ENCODE data around the gene RSBN1.

RSBN1 gene

GRCh38 chr1:113797472-113797871 is 14.8 kb downstream of the RSBN1 start:
- no peaks in the 10 kb centered on the region for H3K4me1 ChIP-seq (ENCODE audit: control insufficient read depth, insufficient read depth, low read length, poor library complexity, severe bottlenecking)
- no peak overlapping the region for H3K4me3 ChIP-seq (ENCODE audit: extremely low read depth, insufficient read depth, low read length, poor library complexity, severe bottlenecking)
- 100% methylated on average over 3 to 4 of the region's 4 CpGs for WGBS, 2 experiments (ENCODE audit: insufficient coverage in 2 of 2)
- H3K9me3 ChIP-seq (ENCODE audit: control insufficient read depth, low read length) = no peaks in the 10 kb centered on the region
- peaks cover 43% of the 10 kb centered on the region for H3K36me3 ChIP-seq (ENCODE audit: control insufficient read depth, insufficient read depth, low read length)
- no peak overlapping the region for H3K27ac ChIP-seq (ENCODE audit: low read depth, low read length, severe bottlenecking)

GRCh38 chr1:113793878-113794834 is 18.1 kb downstream of the RSBN1 start:
- H3K27ac ChIP-seq (ENCODE audit: low read depth, low read length, severe bottlenecking) = no peak overlapping the region
- 97 to 98% methylated on average over 8 to 9 of the region's 9 CpGs for WGBS, 2 experiments (ENCODE audit: insufficient coverage in 2 of 2)

GRCh38 chr1:113792986-113793385 is 19.3 kb downstream of the RSBN1 start:
- H3K4me1 ChIP-seq (ENCODE audit: control insufficient read depth, insufficient read depth, low read length, poor library complexity, severe bottlenecking) = no peaks in the 10 kb centered on the region
- H3K27ac ChIP-seq (ENCODE audit: low read depth, low read length, severe bottlenecking) = no peak overlapping the region
- WGBS, 2 experiments (ENCODE audit: insufficient coverage in 2 of 2) = 86 to 90% methylated on average over 1 of the region's 1 CpG
- peaks cover 50% of the 10 kb centered on the region for H3K36me3 ChIP-seq (ENCODE audit: control insufficient read depth, insufficient read depth, low read length)
- no peak overlapping the region for H3K4me3 ChIP-seq (ENCODE audit: extremely low read depth, insufficient read depth, low read length, poor library complexity, severe bottlenecking)
- no peaks in the 10 kb centered on the region for H3K9me3 ChIP-seq (ENCODE audit: control insufficient read depth, low read length)

More at GRCh38 chr1:113793878-113794834, 18.1 kb downstream of the RSBN1 start:
- Histone ChIP-seq H3K36me3 (ENCODE audit: control insufficient read depth, insufficient read depth, low read length) (peaks cover 47% of the 10 kb centered on the region), H3K9me3 (ENCODE audit: control insufficient read depth, low read length) (no peaks in the 10 kb centered on the region), H3K4me3 (ENCODE audit: extremely low read depth, insufficient read depth, low read length, poor library complexity, severe bottlenecking) (no peak overlapping the region), H3K4me1 (ENCODE audit: control insufficient read depth, insufficient read depth, low read length, poor library complexity, severe bottlenecking) (no peaks in the 10 kb centered on the region)

- no peak overlapping the region for H3K27ac ChIP-seq (ENCODE audit: low read depth, low read length, severe bottlenecking)
- WGBS, 2 experiments (ENCODE audit: insufficient coverage in 2 of 2) = 100% methylated on average over 1 to 2 of the region's 5 CpGs
- H3K9me3 ChIP-seq (ENCODE audit: control insufficient read depth, low read length) = no peaks in the 10 kb centered on the region
- peaks cover 45% of the 10 kb centered on the region for H3K36me3 ChIP-seq (ENCODE audit: control insufficient read depth, insufficient read depth, low read length)
- no peak overlapping the region for H3K4me3 ChIP-seq (ENCODE audit: extremely low read depth, insufficient read depth, low read length, poor library complexity, severe bottlenecking)
- no peaks in the 10 kb centered on the region for H3K4me1 ChIP-seq (ENCODE audit: control insufficient read depth, insufficient read depth, low read length, poor library complexity, severe bottlenecking)
These were observed 19.8 kb downstream of the RSBN1 start for GRCh38 chr1:113792471-113792870.

GRCh38 chr1:113788802-113789201 is 23.5 kb downstream of the RSBN1 start:
- no peak overlapping the region for H3K27ac ChIP-seq (ENCODE audit: low read depth, low read length, severe bottlenecking)
- H3K4me1 ChIP-seq (ENCODE audit: control insufficient read depth, insufficient read depth, low read length, poor library complexity, severe bottlenecking) = peaks cover 4% of the 10 kb centered on the region
- no peak overlapping the region for H3K4me3 ChIP-seq (ENCODE audit: extremely low read depth, insufficient read depth, low read length, poor library complexity, severe bottlenecking)
- no peaks in the 10 kb centered on the region for H3K9me3 ChIP-seq (ENCODE audit: control insufficient read depth, low read length)
- WGBS, 2 experiments (ENCODE audit: insufficient coverage in 2 of 2) = no CpG with 5 or more reads among the region's 3 CpGs
- peaks cover 19% of the 10 kb centered on the region for H3K36me3 ChIP-seq (ENCODE audit: control insufficient read depth, insufficient read depth, low read length)

GRCh38 chr1:113787663-113788062 is 24.6 kb downstream of the RSBN1 start:
- H3K9me3 ChIP-seq (ENCODE audit: control insufficient read depth, low read length) = no peaks in the 10 kb centered on the region
- H3K4me1 ChIP-seq (ENCODE audit: control insufficient read depth, insufficient read depth, low read length, poor library complexity, severe bottlenecking) = peaks cover 6% of the 10 kb centered on the region
- peaks cover 12% of the 10 kb centered on the region for H3K36me3 ChIP-seq (ENCODE audit: control insufficient read depth, insufficient read depth, low read length)
- WGBS, 2 experiments (ENCODE audit: insufficient coverage in 2 of 2) = 80% methylated on average over 1 of the region's 3 CpGs; no CpG with 5 or more reads in 1 of the 2 experiments
- H3K4me3 ChIP-seq (ENCODE audit: extremely low read depth, insufficient read depth, low read length, poor library complexity, severe bottlenecking) = no peak overlapping the region
- no peak overlapping the region for H3K27ac ChIP-seq (ENCODE audit: low read depth, low read length, severe bottlenecking)

- Histone ChIP-seq H3K9me3 (ENCODE audit: control insufficient read depth, low read length) (no peaks in the 10 kb centered on the region), H3K4me3 (ENCODE audit: extremely low read depth, insufficient read depth, low read length, poor library complexity, severe bottlenecking) (no peak overlapping the region), H3K4me1 (ENCODE audit: control insufficient read depth, insufficient read depth, low read length, poor library complexity, severe bottlenecking) (peaks cover 10% of the 10 kb centered on the region), H3K36me3 (ENCODE audit: control insufficient read depth, insufficient read depth, low read length) (peaks cover 12% of the 10 kb centered on the region), H3K27ac (ENCODE audit: low read depth, low read length, severe bottlenecking) (no peak overlapping the region)
- WGBS, 2 experiments (ENCODE audit: insufficient coverage in 2 of 2) = 80% methylated on average over 1 of the region's 1 CpG; no CpG with 5 or more reads in 1 of the 2 experiments
These were observed 26.2 kb downstream of the RSBN1 start for GRCh38 chr1:113786069-113786468.

- Histone ChIP-seq H3K27ac (ENCODE audit: low read depth, low read length, severe bottlenecking) (no peak overlapping the region), H3K4me1 (ENCODE audit: control insufficient read depth, insufficient read depth, low read length, poor library complexity, severe bottlenecking) (peaks cover 16% of the 10 kb centered on the region)
- WGBS, 2 experiments (ENCODE audit: insufficient coverage in 2 of 2) = 94 to 100% methylated on average over 4 of the region's 5 CpGs
These were observed 28.0 kb downstream of the RSBN1 start for GRCh38 chr1:113784104-113784779.

GRCh38 chr1:113783254-113784103 is 28.8 kb downstream of the RSBN1 start:
- Histone ChIP-seq H3K27ac (ENCODE audit: low read depth, low read length, severe bottlenecking) (no peak overlapping the region), H3K9me3 (ENCODE audit: control insufficient read depth, low read length) (no peaks in the 10 kb centered on the region), H3K4me1 (ENCODE audit: control insufficient read depth, insufficient read depth, low read length, poor library complexity, severe bottlenecking) (peaks cover 16% of the 10 kb centered on the region), H3K4me3 (ENCODE audit: extremely low read depth, insufficient read depth, low read length, poor library complexity, severe bottlenecking) (no peak overlapping the region), H3K36me3 (ENCODE audit: control insufficient read depth, insufficient read depth, low read length) (peaks cover 6% of the 10 kb centered on the region)
- WGBS, 2 experiments (ENCODE audit: insufficient coverage in 2 of 2) = 85 to 90% methylated on average over 2 to 3 of the region's 4 CpGs

More at GRCh38 chr1:113784104-113784779, 28.0 kb downstream of the RSBN1 start:
- no peak overlapping the region for H3K4me3 ChIP-seq (ENCODE audit: extremely low read depth, insufficient read depth, low read length, poor library complexity, severe bottlenecking)
- H3K36me3 ChIP-seq (ENCODE audit: control insufficient read depth, insufficient read depth, low read length) = peaks cover 10% of the 10 kb centered on the region
- no peaks in the 10 kb centered on the region for H3K9me3 ChIP-seq (ENCODE audit: control insufficient read depth, low read length)

- WGBS, 2 experiments (ENCODE audit: insufficient coverage in 2 of 2) = 71% methylated on average over 1 of the region's 2 CpGs; no CpG with 5 or more reads in 1 of the 2 experiments
- H3K36me3 ChIP-seq (ENCODE audit: control insufficient read depth, insufficient read depth, low read length) = peaks cover 8% of the 10 kb centered on the region
- peaks cover 16% of the 10 kb centered on the region for H3K4me1 ChIP-seq (ENCODE audit: control insufficient read depth, insufficient read depth, low read length, poor library complexity, severe bottlenecking)
- H3K27ac ChIP-seq (ENCODE audit: low read depth, low read length, severe bottlenecking) = no peak overlapping the region
- H3K9me3 ChIP-seq (ENCODE audit: control insufficient read depth, low read length) = no peaks in the 10 kb centered on the region
- H3K4me3 ChIP-seq (ENCODE audit: extremely low read depth, insufficient read depth, low read length, poor library complexity, severe bottlenecking) = no peak overlapping the region
These were observed 29.9 kb downstream of the RSBN1 start for GRCh38 chr1:113782406-113782805.

Measured in mesodermal cell (in vitro differentiated cells).